Measurements from ENCODE around the gene PET100.

GRCh38 chr19:7620442-7621412 lies 8.9 kb upstream of the PET100 start:
- no peak for TF ChIP-seq EZH2 (IDR thresholded peaks at IDR 0.05; ENCODE audit: low read length)
- no peak for TF ChIP-seq CTCF (optimal IDR thresholded peaks at IDR 0.05 in 1 of 3, IDR thresholded peaks at IDR 0.05 in 1 of 3, conservative IDR thresholded peaks at IDR 0.05 in 1 of 3; ENCODE audit: extremely low read depth in 1 of 3, insufficient read depth in 2 of 3, low read length in 3 of 3)
